Liver (tissue), 9 donors: Measurements from ENCODE around the gene VSIR. TPM values are rescaled to one million over a fixed set of nuclear protein-coding genes. Genes with fewer than 3 reads are reported as not detected.

ENCODE experiments used
- DNase-seq: peaks from one replicate; pipeline ENCODE4 v3.0.0-alpha.2; 2017; ENCODE audit warnings: low spot score
- H3K27ac ChIP-seq, 2 donors: one replicate each; pipeline ENCODE4 v1.7.0; 2013; ENCODE audit warnings: inconsistent platforms in 2 of 2, low read length in 2 of 2, control low read depth in 1 of 2, low read depth in 1 of 2, mild to moderate bottlenecking in 1 of 2
- H3K27me3 ChIP-seq, 4 donors: one replicate each; pipeline versions ENCODE4 v1.6.1 to v1.7.0; 2013; ENCODE audit warnings: low read length in 3 of 4, inconsistent platforms in 1 of 4, mild to moderate bottlenecking in 1 of 4, moderate library complexity in 1 of 4; ENCODE audit not compliant: control insufficient read depth in 4 of 4, insufficient read depth in 4 of 4
- H3K36me3 ChIP-seq, 4 donors: one replicate each; pipeline versions ENCODE4 v1.6.1 to v1.7.0; 2013; ENCODE audit warnings: low read length in 3 of 4, mild to moderate bottlenecking in 3 of 4, low read depth in 1 of 4, moderate library complexity in 1 of 4; ENCODE audit not compliant: control insufficient read depth in 4 of 4, insufficient read depth in 3 of 4
- H3K4me1 ChIP-seq, 4 donors: one replicate each; pipeline versions ENCODE4 v1.6.1 to v1.7.0; 2013; ENCODE audit warnings: low read length in 3 of 4, mild to moderate bottlenecking in 3 of 4, moderate library complexity in 1 of 4; ENCODE audit not compliant: control insufficient read depth in 4 of 4, insufficient read depth in 4 of 4
- H3K4me3 ChIP-seq, 3 donors: one replicate each; pipeline versions ENCODE4 v1.6.1 to v1.7.0; 2013; ENCODE audit warnings: low read length in 3 of 3, control low read depth in 1 of 3, low read depth in 1 of 3, mild to moderate bottlenecking in 1 of 3
- H3K9ac ChIP-seq, 2 donors: one replicate each; pipeline ENCODE4 v1.7.0; 2013; ENCODE audit warnings: low read length in 2 of 2, mild to moderate bottlenecking in 2 of 2, moderate library complexity in 2 of 2, control low read depth in 1 of 2, low read depth in 1 of 2
- H3K9me3 ChIP-seq, 4 donors: one replicate each; pipeline versions ENCODE4 v1.6.1 to v1.7.0; 2013; ENCODE audit warnings: low read length in 3 of 4; ENCODE audit not compliant: control insufficient read depth in 4 of 4
- ATF3 ChIP-seq: IDR thresholded peaks from 2 replicates; pipeline ENCODE4 v1.6.1; 2016; ENCODE audit warnings: antibody characterized with exemption
- CTCF ChIP-seq: fragments of 150-350 bp; IDR thresholded peaks from 2 replicates; pipeline ENCODE4 v1.5.1; 2017; ENCODE audit warnings: improper control_type of control experiment, low read depth, low read length; ENCODE audit not compliant: missing input control
- EGR1 ChIP-seq, 2 donors: IDR thresholded peaks; 2 replicates each; pipeline ENCODE4 v1.6.1; 2016 to 2018; ENCODE audit warnings: antibody characterized with exemption in 2 of 2, low read depth in 2 of 2
- FOXA1 ChIP-seq: IDR thresholded peaks from 2 replicates; pipeline ENCODE4 v1.6.1; 2016; ENCODE audit warnings: antibody characterized with exemption
- FOXA2 ChIP-seq: IDR thresholded peaks from 2 replicates; pipeline ENCODE4 v1.6.1; 2016; ENCODE audit warnings: antibody characterized with exemption
- GABPA ChIP-seq, 2 donors: IDR thresholded peaks in 1 of 2; conservative IDR thresholded peaks in 1 of 2; 2 replicates each; pipeline ENCODE4 v1.6.1; 2016; ENCODE audit warnings: antibody characterized with exemption in 2 of 2, mild to moderate bottlenecking in 1 of 2, moderate library complexity in 1 of 2
- HNF4A ChIP-seq, 2 donors: conservative IDR thresholded peaks; 2 replicates each; pipeline ENCODE4 v1.6.1; 2016; ENCODE audit warnings: antibody characterized with exemption in 2 of 2, mild to moderate bottlenecking in 2 of 2
- HNF4G ChIP-seq: IDR thresholded peaks from 2 replicates; pipeline ENCODE4 v1.6.1; 2016; ENCODE audit warnings: antibody characterized with exemption
- JUND ChIP-seq, 2 donors: IDR thresholded peaks; 2 replicates each; pipeline ENCODE4 v1.6.1; 2016; ENCODE audit warnings: antibody characterized with exemption in 2 of 2
- MAX ChIP-seq: IDR thresholded peaks from 2 replicates; pipeline ENCODE4 v1.6.1; 2016; ENCODE audit warnings: antibody characterized with exemption
- NR2F2 ChIP-seq: IDR thresholded peaks from 2 replicates; pipeline ENCODE4 v1.6.1; 2016; ENCODE audit warnings: antibody characterized with exemption
- RAD21 ChIP-seq, 2 donors: IDR thresholded peaks; 2 replicates each; pipeline ENCODE4 v1.6.1; 2016; ENCODE audit warnings: antibody characterized with exemption in 2 of 2, mild to moderate bottlenecking in 2 of 2
- REST ChIP-seq: IDR thresholded peaks from 2 replicates; pipeline ENCODE4 v1.6.1; 2016; ENCODE audit warnings: antibody characterized with exemption, mild to moderate bottlenecking
- RXRA ChIP-seq, 2 donors: IDR thresholded peaks; 2 replicates each; pipeline ENCODE4 v1.6.1; 2017 to 2018; ENCODE audit warnings: antibody characterized with exemption in 2 of 2, mild to moderate bottlenecking in 1 of 2
- SP1 ChIP-seq: IDR thresholded peaks from 2 replicates; pipeline ENCODE4 v1.6.1; 2018; ENCODE audit warnings: antibody characterized with exemption, mild to moderate bottlenecking
- YY1 ChIP-seq: IDR thresholded peaks from 2 replicates; pipeline ENCODE4 v1.6.1; 2016; ENCODE audit warnings: antibody characterized with exemption, mild to moderate bottlenecking
- ZBTB33 ChIP-seq: IDR thresholded peaks from 2 replicates; pipeline ENCODE4 v1.6.1; 2016; ENCODE audit warnings: antibody characterized with exemption
- WGBS: extraction: QIAGEN DNeasy Blood & Tissue Kit; methylation state at CpG from one replicate; pipeline ENCODE4 v1.1.7; 2013; 5-methylcytosine and 5-hydroxymethylcytosine counted together
- polyA plus RNA-seq, 2 donors: library from polyadenylated mRNA; stranded (reverse) in 1 of 2; unstranded in 1 of 2; fragments of 200-250 nt in 1 of 2; fragments of >200 nt in 1 of 2; fragmentation: Nextera tagmentation in 1 of 2; extraction: Ambion mirVana in 1 of 2; gene quantifications; one replicate each; pipeline versions ENCODE4 v1.2.1 to v1.2.3, GENCODE V29; 2013 to 2015
- total RNA-seq, 2 donors: library from RNA; depleted of rRNA; stranded (reverse); fragments of >200 nt; gene quantifications; one replicate each; pipeline ENCODE4 v1.2.3, GENCODE V29; 2014
- donor health status: healthy.
- donor health status: healthy.
- donor health status: healthy.
- donor health status: healthy.
- donor health status: healthy.

Gene VSIR
- total and polyA plus RNA-seq, 4 donors = 7.2 to 12.2 (median 10.8) TPM

GRCh38 chr10:71778071-71778825 is 4.9 kb upstream of the VSIR start:
- peaks cover 0 to 7% (median 4%) of the 10 kb centered on the region in 4 donors for H3K4me1 ChIP-seq
- 90% methylated on average over 11 of the region's 11 CpGs for WGBS
- no peak overlapping the region for H3K27ac ChIP-seq
- no peak for DNase-seq
- no peak overlapping the region for H3K9ac ChIP-seq
- TF ChIP-seq YY1 (no peak), ATF3 (no peak), REST (no peak), RXRA (IDR thresholded peaks at IDR 0.05) (no peak), ZBTB33 (no peak), RAD21 (IDR thresholded peaks at IDR 0.05) (no peak), NR2F2 (no peak), EGR1 (IDR thresholded peaks at IDR 0.05; ENCODE audit: low read depth in 2 of 2) (no peak), FOXA2 (no peak), GABPA (IDR thresholded peaks at IDR 0.05 in 1 of 2, conservative IDR thresholded peaks at IDR 0.05 in 1 of 2) (no peak), HNF4G (no peak), HNF4A (conservative IDR thresholded peaks at IDR 0.05) (no peak), FOXA1 (no peak), JUND (IDR thresholded peaks at IDR 0.05) (no peak), MAX (no peak), SP1 (no peak), CTCF (no peak)
- H3K4me3 ChIP-seq = no peak overlapping the region
- H3K9me3 ChIP-seq = no peaks in the 10 kb centered on the region
- no peaks in the 10 kb centered on the region for H3K27me3 ChIP-seq
- no peaks in the 10 kb centered on the region for H3K36me3 ChIP-seq
